ENCODE measurements around the gene UTS2B.
"Not testable (repeated sequence)": the region's sequence is repeated elsewhere in the genome, so short reads cannot be mapped to it uniquely, and the experiment has no call there.

Gene UTS2B

GRCh38 chr3:191269289-191270085 is 60.8 kb downstream of the UTS2B start:
- no peak for DNase-seq

GRCh38 chr3:191268737-191269136 is 61.6 kb downstream of the UTS2B start:
- no peak for DNase-seq

- no peak for DNase-seq
Measured at GRCh38 chr3:191263850-191264249, 66.5 kb downstream of the UTS2B start.

- DNase-seq: no peak
Measured at GRCh38 chr3:191263365-191263764, 67.0 kb downstream of the UTS2B start.

GRCh38 chr3:191262650-191263049 is 67.7 kb downstream of the UTS2B start:
- DNase-seq: no peak

- no peak for DNase-seq
Measured at GRCh38 chr3:191261304-191261638, 69.1 kb downstream of the UTS2B start.

GRCh38 chr3:191260431-191261303 is 69.7 kb downstream of the UTS2B start:
- DNase-seq: no peak

GRCh38 chr3:191259486-191259885 is 70.8 kb downstream of the UTS2B start:
- no peak for DNase-seq

- DNase-seq: no peak
Measured at GRCh38 chr3:191257286-191257685, 73.0 kb downstream of the UTS2B start.

- no peak for DNase-seq
Measured at GRCh38 chr3:191256405-191256804, 73.9 kb downstream of the UTS2B start.

- no peak for DNase-seq
Measured at GRCh38 chr3:191255156-191255555, 75.2 kb downstream of the UTS2B start.

- DNase-seq: no peak
Measured at GRCh38 chr3:191254098-191254873, 76.0 kb downstream of the UTS2B start.

- DNase-seq: no peak
Measured at GRCh38 chr3:191253089-191253799, 77.1 kb downstream of the UTS2B start.

- no peak for DNase-seq
Measured at GRCh38 chr3:191246630-191247029, 83.7 kb downstream of the UTS2B start.

- DNase-seq: not testable (repeated sequence)
Measured at GRCh38 chr3:191246034-191246433, 84.3 kb downstream of the UTS2B start.

- no peak for DNase-seq
Measured at GRCh38 chr3:191244242-191244867, 86.0 kb downstream of the UTS2B start.

- no peak for DNase-seq
Measured at GRCh38 chr3:191240486-191240885, 89.8 kb downstream of the UTS2B start.

GRCh38 chr3:191239407-191240031 is 90.8 kb downstream of the UTS2B start:
- DNase-seq: no peak

- no peak for DNase-seq
Measured at GRCh38 chr3:191238321-191238817, 92.0 kb downstream of the UTS2B start.

GRCh38 chr3:191237047-191237882 is 93.1 kb downstream of the UTS2B start:
- no peak for DNase-seq

- DNase-seq: no peak
Measured at GRCh38 chr3:191236646-191237045, 93.7 kb downstream of the UTS2B start.

Data from activated effector memory CD4-positive, alpha-beta T cell treated with anti-CD3 and anti-CD28 coated beads, Interleukin-2, amount 50 U/mL, for 16 hours (primary cell).